Central memory CD8-positive, alpha-beta T cell (primary cell): ENCODE results near the gene HPS4.

Experiments used
- ATAC-seq: fragments of 150-1000 bp; cut with Tn5 transposase; replicated peaks from 2 replicates; pipeline ENCODE4 v1.10.0; 2022; ENCODE audit warnings: mild to moderate bottlenecking, moderate FRiP score, moderate number of reproducible peaks; ENCODE audit not compliant: poor library complexity, severe bottlenecking; ENCODE audit errors: extremely low read depth
- DNase-seq, 2 donors: peaks; one replicate each; pipeline ENCODE4 v3.0.0; 2021; ENCODE audit warnings: low spot score in 2 of 2
- H3K27ac Mint-ChIP-seq: one replicate; pipeline ENCODE4 v1.8.0; 2022; ENCODE audit warnings: low read depth, mild to moderate bottlenecking, moderate library complexity, mixed read lengths
- H3K27me3 Mint-ChIP-seq: one replicate; pipeline ENCODE4 v1.8.0; 2022; ENCODE audit warnings: mixed read lengths
- H3K36me3 Mint-ChIP-seq: one replicate; pipeline ENCODE4 v1.8.0; 2022; ENCODE audit warnings: mild to moderate bottlenecking, moderate library complexity, mixed read lengths; ENCODE audit not compliant: insufficient read depth
- H3K4me1 Mint-ChIP-seq: one replicate; pipeline ENCODE4 v1.8.0; 2022; ENCODE audit warnings: mixed read lengths
- H3K4me3 Mint-ChIP-seq: one replicate; pipeline ENCODE4 v1.8.0; 2022; ENCODE audit warnings: mild to moderate bottlenecking, moderate library complexity, mixed read lengths
- H3K9me3 Mint-ChIP-seq: one replicate; pipeline ENCODE4 v1.8.0; 2022; ENCODE audit warnings: mixed read lengths

The HPS4 gene

GRCh38 chr22:26487996-26488395 is 4.4 kb upstream of the HPS4 start:
- H3K27ac Mint-ChIP-seq, result no peak overlapping the region
- ATAC-seq, result no peak

GRCh38 chr22:26486394-26486793 is 2.8 kb upstream of the HPS4 start:
- ATAC-seq (no peak), DNase-seq (no peak)
- Mint-ChIP-seq H3K9me3 (no peaks in the 10 kb centered on the region), H3K4me3 (no peak overlapping the region), H3K27me3 (no peaks in the 10 kb centered on the region), H3K36me3 (peaks cover 60% of the 10 kb centered on the region), H3K27ac (no peak overlapping the region), H3K4me1 (peaks cover 44% of the 10 kb centered on the region)

More at GRCh38 chr22:26487996-26488395, 4.4 kb upstream of the HPS4 start:
- no peaks in the 10 kb centered on the region for H3K9me3 Mint-ChIP-seq
- no peak overlapping the region for H3K4me3 Mint-ChIP-seq
- H3K4me1 Mint-ChIP-seq, result peaks cover 28% of the 10 kb centered on the region
- peaks cover 66% of the 10 kb centered on the region for H3K36me3 Mint-ChIP-seq
- DNase-seq, result no peak
- no peaks in the 10 kb centered on the region for H3K27me3 Mint-ChIP-seq

- Mint-ChIP-seq H3K27me3 (no peaks in the 10 kb centered on the region), H3K4me3 (peak overlapping the region; percentile 44), H3K27ac (peak overlapping the region; percentile 65), H3K36me3 (peaks cover 56% of the 10 kb centered on the region), H3K4me1 (peaks cover 49% of the 10 kb centered on the region), H3K9me3 (no peaks in the 10 kb centered on the region)
- ATAC-seq, result no peak
- no peak for DNase-seq
These were observed 2.3 kb upstream of the HPS4 start for GRCh38 chr22:26485806-26486390.

DNA sequence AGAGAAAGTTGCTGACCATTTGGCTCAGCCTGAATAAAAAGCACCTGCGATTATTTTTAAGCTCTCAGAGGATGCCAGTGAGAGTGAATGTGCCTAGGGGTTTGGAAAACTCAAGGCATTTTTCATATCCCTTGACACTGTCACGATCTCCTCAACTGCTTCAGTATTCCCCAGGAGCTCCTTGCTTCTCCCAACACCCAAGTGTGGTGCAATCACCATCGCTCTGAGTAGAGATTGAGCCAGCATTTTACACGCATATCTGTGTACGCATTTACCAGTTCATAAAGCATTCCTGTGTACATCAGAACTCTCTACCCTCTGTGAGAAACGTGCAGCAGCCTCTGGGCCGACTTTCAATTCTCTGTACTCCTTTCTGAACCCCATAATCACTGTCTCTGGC is 1.4 kb upstream of the HPS4 start:
- peaks cover 50% of the 10 kb centered on the region for H3K36me3 Mint-ChIP-seq
- peaks cover 56% of the 10 kb centered on the region for H3K4me1 Mint-ChIP-seq
- H3K27ac Mint-ChIP-seq, result peak overlapping the region; percentile 65
- DNase-seq (no peak), ATAC-seq (no peak)
- H3K9me3 Mint-ChIP-seq, result no peaks in the 10 kb centered on the region
- H3K4me3 Mint-ChIP-seq, result peak overlapping the region; percentile 44
- no peaks in the 10 kb centered on the region for H3K27me3 Mint-ChIP-seq

DNA sequence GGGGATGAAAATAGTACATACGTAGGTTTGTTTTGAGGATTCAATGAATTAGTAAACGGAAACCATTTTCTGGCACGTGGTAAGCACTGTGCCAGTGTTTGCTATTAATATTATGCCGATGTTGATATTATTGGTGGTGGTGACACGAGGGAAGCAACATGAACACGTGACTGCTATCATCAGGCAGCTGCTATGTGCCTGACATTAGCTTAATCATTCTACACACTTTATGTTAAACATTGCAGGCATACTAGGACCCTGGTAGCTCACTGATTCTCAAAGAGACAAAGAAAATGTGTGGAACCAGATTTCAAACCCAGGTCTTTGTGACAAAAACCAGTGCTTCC is 750 bp upstream of the HPS4 start:
- peaks cover 43% of the 10 kb centered on the region for H3K36me3 Mint-ChIP-seq
- H3K27me3 Mint-ChIP-seq, result no peaks in the 10 kb centered on the region
- H3K4me1 Mint-ChIP-seq, result peaks cover 61% of the 10 kb centered on the region
- peak overlapping the region; percentile 95 for H3K4me3 Mint-ChIP-seq
- DNase-seq (peak in 1 of 2 donors; percentile 25), ATAC-seq (peak; percentile 64)
- no peaks in the 10 kb centered on the region for H3K9me3 Mint-ChIP-seq
- peak overlapping the region; percentile 98 for H3K27ac Mint-ChIP-seq

- peak overlapping the region; percentile 95 for H3K4me3 Mint-ChIP-seq
These were observed 542 bp downstream of the HPS4 start for GRCh38 chr22:26483043-26483438.

GRCh38 chr22:26482161-26482560 is 1.4 kb downstream of the HPS4 start:
- H3K27me3 Mint-ChIP-seq, result no peaks in the 10 kb centered on the region
- DNase-seq (no peak), ATAC-seq (no peak)
- peaks cover 35% of the 10 kb centered on the region for H3K36me3 Mint-ChIP-seq
- peak overlapping the region; percentile 98 for H3K27ac Mint-ChIP-seq
- H3K4me3 Mint-ChIP-seq, result peak overlapping the region; percentile 95
- H3K9me3 Mint-ChIP-seq, result no peaks in the 10 kb centered on the region
- peaks cover 61% of the 10 kb centered on the region for H3K4me1 Mint-ChIP-seq

More at GRCh38 chr22:26483043-26483438, 542 bp downstream of the HPS4 start:
- ATAC-seq, result no peak
- Mint-ChIP-seq H3K27me3 (no peaks in the 10 kb centered on the region), H3K27ac (peak overlapping the region; percentile 98), H3K9me3 (no peaks in the 10 kb centered on the region), H3K4me1 (peaks cover 61% of the 10 kb centered on the region), H3K36me3 (peaks cover 33% of the 10 kb centered on the region)
- DNase-seq, result no peak

DNA sequence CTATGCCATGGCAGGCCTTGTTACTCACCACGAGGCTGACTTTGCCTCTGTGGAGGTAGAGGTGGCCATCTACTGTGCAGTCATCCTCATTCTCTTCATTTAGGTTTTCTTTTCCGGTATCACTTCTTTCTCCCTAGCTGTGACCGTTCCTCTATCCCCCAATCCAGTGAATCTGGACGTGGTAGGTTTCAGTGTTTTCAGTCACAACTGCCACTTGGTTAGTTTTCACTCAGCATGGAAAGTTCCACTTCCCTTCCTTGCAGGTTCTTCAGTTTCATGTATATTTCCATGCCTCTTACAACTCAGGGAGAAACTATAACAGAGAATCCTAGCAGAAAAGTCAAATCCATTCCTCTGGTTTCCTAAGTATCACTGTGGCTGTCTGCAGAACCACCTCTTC is 1.9 kb downstream of the HPS4 start:
- H3K4me3 Mint-ChIP-seq, result peak overlapping the region; percentile 95
- no peak for DNase-seq
- peak overlapping the region; percentile 98 for H3K27ac Mint-ChIP-seq
- peaks cover 61% of the 10 kb centered on the region for H3K4me1 Mint-ChIP-seq
- no peaks in the 10 kb centered on the region for H3K27me3 Mint-ChIP-seq
- H3K36me3 Mint-ChIP-seq, result peaks cover 35% of the 10 kb centered on the region
- H3K9me3 Mint-ChIP-seq, result no peaks in the 10 kb centered on the region
- ATAC-seq, result no peak

DNA sequence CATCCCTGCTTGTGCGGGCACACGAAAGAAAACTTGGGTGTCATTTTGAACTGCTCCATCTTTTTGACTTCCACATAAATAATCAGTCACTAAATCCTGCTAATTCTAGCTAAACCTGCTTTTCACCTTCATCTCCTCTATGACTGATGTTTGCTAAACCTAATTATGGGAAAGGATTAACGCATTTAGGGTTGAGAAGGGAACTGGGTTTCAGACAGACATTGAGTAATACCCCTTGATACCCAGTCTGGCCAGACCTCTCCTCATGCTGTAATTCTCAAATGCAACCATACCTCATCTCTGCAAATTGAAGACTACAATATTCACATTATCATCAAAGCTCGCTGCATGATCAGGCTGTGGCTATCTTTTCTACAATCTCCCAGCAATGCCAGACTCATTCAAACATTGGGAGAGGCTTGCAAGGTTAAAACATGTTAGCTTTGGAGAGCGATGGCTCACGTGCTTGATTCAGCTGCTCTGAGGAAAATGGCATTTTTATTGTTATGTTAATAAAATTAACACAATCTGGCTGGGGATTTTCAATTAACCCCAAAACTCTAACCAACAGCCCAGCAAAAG is 2.4 kb downstream of the HPS4 start:
- Mint-ChIP-seq H3K36me3 (peaks cover 36% of the 10 kb centered on the region), H3K4me1 (peaks cover 57% of the 10 kb centered on the region), H3K4me3 (peak overlapping the region; percentile 15), H3K27me3 (no peaks in the 10 kb centered on the region), H3K9me3 (no peaks in the 10 kb centered on the region), H3K27ac (peak overlapping the region; percentile 98)
- no peak for ATAC-seq
- no peak for DNase-seq

DNA sequence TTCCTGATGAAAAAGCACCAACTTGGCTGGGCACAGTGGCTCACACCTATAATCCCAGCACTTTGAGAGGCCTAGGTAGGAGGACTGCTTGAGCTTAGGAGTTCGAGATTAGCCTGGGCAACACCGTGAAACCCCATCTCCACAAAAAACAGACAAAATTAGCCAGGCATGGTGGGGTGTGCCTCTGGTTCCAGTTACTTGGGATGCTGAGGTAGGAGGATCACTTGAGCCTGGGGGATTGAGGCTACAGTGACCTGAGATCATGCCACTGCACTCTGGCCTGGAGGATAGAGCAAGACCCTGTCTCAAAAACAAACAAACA is 3.0 kb downstream of the HPS4 start:
- Mint-ChIP-seq H3K27ac (no peak overlapping the region), H3K4me3 (no peak overlapping the region), H3K9me3 (no peaks in the 10 kb centered on the region), H3K36me3 (peaks cover 33% of the 10 kb centered on the region), H3K4me1 (peaks cover 51% of the 10 kb centered on the region), H3K27me3 (no peaks in the 10 kb centered on the region)
- ATAC-seq (no peak), DNase-seq (no peak)

DNA sequence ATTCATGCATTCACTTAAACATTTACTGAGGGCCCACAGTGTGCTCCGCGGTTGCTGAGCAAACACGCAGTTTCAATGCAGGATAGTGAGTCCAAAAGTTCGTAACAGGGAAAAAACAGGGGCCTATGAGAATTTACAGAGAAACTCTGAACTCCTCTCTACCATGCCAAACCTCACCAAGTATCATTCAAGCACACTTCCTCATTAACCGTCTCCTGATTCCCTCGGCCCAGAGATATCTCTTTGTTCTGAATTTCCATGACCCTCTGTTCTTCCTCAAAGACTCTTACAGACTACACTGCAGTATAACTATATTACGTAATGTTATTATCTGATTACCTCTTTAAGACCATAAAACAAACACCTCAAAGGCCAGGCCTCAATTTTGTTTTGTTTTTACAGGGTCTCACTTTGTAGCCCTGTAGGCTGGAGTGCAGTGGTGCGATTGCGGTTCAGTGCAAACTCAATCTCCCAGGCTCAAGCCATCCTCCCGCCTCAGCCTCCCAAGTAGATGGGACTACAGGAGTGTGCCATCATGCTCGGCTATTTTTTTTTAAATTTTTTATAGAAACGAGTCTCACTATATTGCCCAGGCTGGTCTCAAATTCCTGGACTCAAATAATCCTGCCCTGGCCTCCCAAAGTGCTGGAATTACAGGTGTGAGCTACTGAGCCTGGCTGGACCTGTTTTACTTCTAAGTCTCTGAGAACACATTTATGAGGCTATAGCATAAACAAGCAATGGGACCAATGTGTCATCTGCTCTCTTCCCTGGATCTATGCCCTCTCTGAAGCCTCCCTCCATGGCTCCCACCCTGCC is 3.6 kb downstream of the HPS4 start:
- H3K27me3 Mint-ChIP-seq, result no peaks in the 10 kb centered on the region
- peak overlapping the region; percentile 64 for H3K27ac Mint-ChIP-seq
- ATAC-seq (no peak), DNase-seq (no peak)
- no peaks in the 10 kb centered on the region for H3K9me3 Mint-ChIP-seq
- H3K36me3 Mint-ChIP-seq, result peaks cover 34% of the 10 kb centered on the region
- H3K4me1 Mint-ChIP-seq, result peaks cover 45% of the 10 kb centered on the region
- peak overlapping the region; percentile 3 for H3K4me3 Mint-ChIP-seq

DNA sequence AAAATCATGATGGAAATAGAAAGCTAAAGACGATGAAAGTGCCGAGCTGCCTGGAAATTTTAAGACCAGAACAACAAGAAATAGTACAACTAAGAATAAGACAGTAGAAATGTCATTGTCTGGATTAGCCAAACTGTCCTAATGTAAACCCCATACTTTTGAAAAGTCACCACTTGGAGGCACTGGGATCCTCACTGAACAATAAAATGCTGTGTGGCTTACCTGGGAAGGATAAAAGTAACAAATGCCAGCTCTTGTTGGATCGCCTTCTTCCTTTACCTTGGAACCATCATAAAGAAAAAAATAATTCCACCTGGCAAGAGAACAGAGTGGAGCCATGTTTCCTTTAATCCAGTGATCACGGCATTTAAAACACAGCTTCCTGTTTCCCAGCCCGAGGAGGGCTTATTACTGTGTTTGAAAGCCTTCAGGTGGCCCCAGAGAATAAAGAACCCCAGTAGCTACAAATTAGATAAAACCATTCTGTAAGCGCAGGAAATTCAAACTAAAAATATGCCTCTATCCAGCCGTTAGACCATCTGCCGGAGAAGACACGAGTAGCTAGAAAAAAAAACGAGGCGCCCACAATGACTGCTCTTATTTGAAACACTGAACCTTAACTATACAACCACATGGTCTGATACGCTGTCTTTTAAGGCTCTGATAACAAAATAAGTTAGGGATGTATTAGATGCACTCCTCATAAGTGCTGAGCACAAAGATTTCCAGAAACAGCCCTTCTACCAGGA is 4.4 kb downstream of the HPS4 start:
- H3K9me3 Mint-ChIP-seq, result no peaks in the 10 kb centered on the region
- no peaks in the 10 kb centered on the region for H3K27me3 Mint-ChIP-seq
- peak overlapping the region; percentile 3 for H3K4me3 Mint-ChIP-seq
- H3K4me1 Mint-ChIP-seq, result peaks cover 40% of the 10 kb centered on the region
- no peak for DNase-seq
- peaks cover 36% of the 10 kb centered on the region for H3K36me3 Mint-ChIP-seq
- peak overlapping the region; percentile 64 for H3K27ac Mint-ChIP-seq
- ATAC-seq, result no peak
